T-helper 17 cell (primary cell): ENCODE data around the gene MAP3K12. TPM values are rescaled to one million over a fixed set of nuclear protein-coding genes. Genes with fewer than 3 reads are reported as not detected.
"Not testable (repeated sequence)": the region's sequence is repeated elsewhere in the genome, so short reads cannot be mapped to it uniquely, and the experiment has no call there.

Source experiments
- ATAC-seq: fragments of 150-1000 bp; cut with Tn5 transposase; 2 replicates; pipeline ENCODE4 v1.10.0; 2021; ENCODE audit warnings: mild to moderate bottlenecking, moderate library complexity
- DNase-seq, 3 donors: peaks; one replicate each; pipeline versions ENCODE4 v3.0.0 to v3.0.0-alpha.2; 2020 to 2021
- H3K9me3 ChIP-seq: one replicate; pipeline ENCODE4 v1.7.0; 2013; ENCODE audit warnings: low read length, mild to moderate bottlenecking; ENCODE audit not compliant: control insufficient read depth, poor library complexity, severe bottlenecking
- H3K27ac Mint-ChIP-seq: one replicate; pipeline ENCODE4 v1.8.0; 2022; ENCODE audit warnings: mild to moderate bottlenecking, moderate library complexity, mixed read lengths
- H3K27me3 Mint-ChIP-seq: one replicate; pipeline ENCODE4 v1.8.0; 2022; ENCODE audit warnings: mixed read lengths
- H3K36me3 Mint-ChIP-seq: one replicate; pipeline ENCODE4 v1.8.0; 2022; ENCODE audit warnings: low read depth, mixed read lengths
- H3K4me1 Mint-ChIP-seq: one replicate; pipeline ENCODE4 v1.8.0; 2022; ENCODE audit warnings: mild to moderate bottlenecking, mixed read lengths
- H3K4me3 Mint-ChIP-seq: one replicate; pipeline ENCODE4 v1.8.0; 2022; ENCODE audit warnings: mild to moderate bottlenecking, moderate library complexity, mixed read lengths
- total RNA-seq, 4 donors: library from RNA in 2 of 4; stranded (reverse) in 2 of 4; gene quantifications; one replicate each; pipeline ENCODE4 v1.2.3 and lab custom pipeline; 2022 to 2026

The MAP3K12 gene, protein sequence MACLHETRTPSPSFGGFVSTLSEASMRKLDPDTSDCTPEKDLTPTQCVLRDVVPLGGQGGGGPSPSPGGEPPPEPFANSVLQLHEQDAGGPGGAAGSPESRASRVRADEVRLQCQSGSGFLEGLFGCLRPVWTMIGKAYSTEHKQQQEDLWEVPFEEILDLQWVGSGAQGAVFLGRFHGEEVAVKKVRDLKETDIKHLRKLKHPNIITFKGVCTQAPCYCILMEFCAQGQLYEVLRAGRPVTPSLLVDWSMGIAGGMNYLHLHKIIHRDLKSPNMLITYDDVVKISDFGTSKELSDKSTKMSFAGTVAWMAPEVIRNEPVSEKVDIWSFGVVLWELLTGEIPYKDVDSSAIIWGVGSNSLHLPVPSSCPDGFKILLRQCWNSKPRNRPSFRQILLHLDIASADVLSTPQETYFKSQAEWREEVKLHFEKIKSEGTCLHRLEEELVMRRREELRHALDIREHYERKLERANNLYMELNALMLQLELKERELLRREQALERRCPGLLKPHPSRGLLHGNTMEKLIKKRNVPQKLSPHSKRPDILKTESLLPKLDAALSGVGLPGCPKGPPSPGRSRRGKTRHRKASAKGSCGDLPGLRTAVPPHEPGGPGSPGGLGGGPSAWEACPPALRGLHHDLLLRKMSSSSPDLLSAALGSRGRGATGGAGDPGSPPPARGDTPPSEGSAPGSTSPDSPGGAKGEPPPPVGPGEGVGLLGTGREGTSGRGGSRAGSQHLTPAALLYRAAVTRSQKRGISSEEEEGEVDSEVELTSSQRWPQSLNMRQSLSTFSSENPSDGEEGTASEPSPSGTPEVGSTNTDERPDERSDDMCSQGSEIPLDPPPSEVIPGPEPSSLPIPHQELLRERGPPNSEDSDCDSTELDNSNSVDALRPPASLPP
- total RNA-seq (10 to 100 TPM; 25.5 to 28.6 TPM), total RNA-seq (lab: John Stamatoyannopoulos, UW) (40.8 to 46.1 reads per million in 2 donors)

DNA sequence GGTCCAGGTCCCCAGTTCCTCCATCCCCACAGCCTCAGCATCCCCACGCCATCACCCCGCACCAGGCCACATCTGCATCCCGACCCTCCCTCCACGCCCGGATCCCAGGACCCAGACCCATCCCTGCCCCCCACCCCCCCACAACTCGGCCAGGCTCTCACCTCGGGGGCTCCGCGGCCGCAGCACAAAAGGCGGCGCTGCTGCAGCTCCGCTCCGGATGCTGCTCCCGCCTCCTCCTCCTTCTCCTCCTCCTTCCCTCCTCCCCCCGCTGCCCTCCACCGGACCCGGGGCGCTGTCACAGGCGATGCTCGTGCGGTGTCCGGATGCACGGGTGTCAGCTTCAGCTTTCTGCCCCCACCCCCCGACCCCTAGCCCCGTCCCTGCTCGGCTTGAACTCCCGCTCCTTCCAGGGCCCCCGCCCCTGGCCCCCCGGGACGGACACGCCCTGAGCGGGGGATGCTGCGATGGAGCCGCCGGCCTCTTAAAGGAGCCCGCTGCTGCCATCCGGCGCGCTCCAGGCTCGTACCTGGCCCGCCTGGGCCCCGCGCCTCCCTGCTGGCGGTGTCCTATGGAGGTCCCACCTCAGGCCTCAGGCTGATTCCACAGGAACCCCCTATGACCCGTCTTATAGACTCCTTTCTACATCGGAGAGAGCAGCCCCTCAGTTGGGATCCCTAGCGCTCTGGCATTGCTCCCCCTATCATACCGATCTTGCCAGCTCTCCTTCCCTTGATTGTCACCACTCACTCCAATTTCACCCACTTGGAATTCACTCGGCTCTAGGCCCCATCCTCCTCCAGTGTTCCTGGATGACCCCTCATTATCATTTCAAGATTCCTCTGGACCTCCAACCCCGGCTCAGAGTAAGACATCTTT lies at the start of gene MAP3K12:
Gene MAP3K12 (minus strand): TSS at position 193 of the 876 bp plus-strand sequence. CDS start 12,067 bp downstream, outside the sequence.
- peak within 1 kb of the TSS; percentile 97 for H3K4me3 Mint-ChIP-seq
- DNase-seq (peak; percentile 38 to 53 (median 49)), ATAC-seq (no peak)
- H3K27ac Mint-ChIP-seq: peak within 1 kb of the TSS; percentile 98
- H3K9me3 ChIP-seq: no peaks in the 10 kb centered on the region
- peaks cover 28% of the 10 kb centered on the region for H3K4me1 Mint-ChIP-seq
- H3K27me3 Mint-ChIP-seq: no peaks in the 10 kb centered on the region
- peaks cover 2% of the 10 kb centered on the region for H3K36me3 Mint-ChIP-seq

DNA sequence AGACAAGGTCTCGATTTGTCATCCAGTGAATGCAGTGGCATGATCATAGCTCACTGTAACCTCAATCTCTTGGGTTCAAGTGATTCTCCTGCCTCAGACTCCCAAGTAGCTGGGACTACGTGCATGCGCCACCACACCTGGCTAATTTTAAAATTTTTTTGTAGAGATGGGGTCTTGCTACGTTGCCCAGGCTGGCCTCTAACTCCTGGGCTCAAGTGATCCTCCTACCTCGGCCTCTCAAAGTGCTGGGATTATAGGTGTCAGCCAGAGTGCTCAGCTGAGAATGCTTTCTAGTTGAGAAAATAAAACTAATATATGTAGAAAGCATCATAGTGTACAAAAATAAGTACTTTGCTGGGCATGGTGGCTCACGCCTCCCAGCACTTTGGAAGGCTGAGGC lies 49.1 kb upstream of the MAP3K12 start:
- not testable (repeated sequence) for H3K9me3 ChIP-seq, DNase-seq, ATAC-seq, H3K4me3 Mint-ChIP-seq, H3K27me3 Mint-ChIP-seq, H3K36me3 Mint-ChIP-seq, H3K27ac Mint-ChIP-seq
- peaks cover 12% of the 10 kb centered on the region for H3K4me1 Mint-ChIP-seq

DNA sequence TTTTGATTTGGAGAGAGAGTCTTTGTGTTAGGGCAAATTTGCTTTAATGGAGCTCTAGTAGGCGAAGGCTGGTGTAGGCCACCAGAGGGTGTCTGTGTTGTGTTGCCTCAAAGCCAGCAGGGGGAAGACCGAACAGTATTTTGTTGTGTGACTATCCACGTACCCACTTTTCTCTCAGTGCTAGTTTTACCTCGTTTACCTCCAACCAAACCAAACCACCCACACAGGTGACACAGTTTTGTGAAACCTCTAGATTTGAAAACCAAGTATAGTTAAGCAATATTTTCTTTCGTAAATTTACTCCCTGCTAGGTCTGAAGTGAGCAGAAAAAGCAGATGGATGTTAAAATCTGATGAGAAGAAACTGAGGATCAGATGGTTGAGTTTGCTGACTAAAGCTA lies 44.3 kb upstream of the MAP3K12 start:
- DNase-seq (peak in 1 of 3 donors; percentile 16), ATAC-seq (peak; percentile 98)
- no peaks in the 10 kb centered on the region for H3K36me3 Mint-ChIP-seq
- peaks cover 8% of the 10 kb centered on the region for H3K4me1 Mint-ChIP-seq
- H3K27ac Mint-ChIP-seq: peak overlapping the region; percentile 75
- H3K9me3 ChIP-seq: no peaks in the 10 kb centered on the region
- H3K27me3 Mint-ChIP-seq: no peaks in the 10 kb centered on the region
- H3K4me3 Mint-ChIP-seq: no peak overlapping the region

DNA sequence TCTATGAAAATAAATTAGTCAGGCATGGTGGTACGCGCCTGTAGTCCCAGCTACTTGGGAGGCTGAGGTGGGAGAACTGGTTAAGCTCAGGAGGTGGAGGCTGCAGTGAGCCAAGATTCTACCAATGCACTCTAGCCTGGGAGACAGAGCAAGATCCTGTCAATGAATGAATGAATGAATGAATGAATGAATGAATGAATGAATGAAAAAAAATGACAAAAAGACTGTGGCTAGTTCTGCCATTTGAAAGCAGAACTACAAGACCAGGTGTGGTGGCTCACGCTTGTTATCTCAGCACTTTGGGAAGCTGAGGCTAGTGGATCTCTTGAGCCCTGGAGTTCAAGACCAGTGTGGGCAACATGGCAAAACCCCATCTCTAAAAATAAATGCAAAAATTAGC lies 40.3 kb upstream of the MAP3K12 start:
- DNase-seq (no peak), ATAC-seq (no peak)
- H3K9me3 ChIP-seq: no peaks in the 10 kb centered on the region
- Mint-ChIP-seq H3K27ac (no peak overlapping the region), H3K4me3 (no peak overlapping the region), H3K4me1 (peaks cover 8% of the 10 kb centered on the region), H3K27me3 (no peaks in the 10 kb centered on the region), H3K36me3 (peaks cover 3% of the 10 kb centered on the region)

DNA sequence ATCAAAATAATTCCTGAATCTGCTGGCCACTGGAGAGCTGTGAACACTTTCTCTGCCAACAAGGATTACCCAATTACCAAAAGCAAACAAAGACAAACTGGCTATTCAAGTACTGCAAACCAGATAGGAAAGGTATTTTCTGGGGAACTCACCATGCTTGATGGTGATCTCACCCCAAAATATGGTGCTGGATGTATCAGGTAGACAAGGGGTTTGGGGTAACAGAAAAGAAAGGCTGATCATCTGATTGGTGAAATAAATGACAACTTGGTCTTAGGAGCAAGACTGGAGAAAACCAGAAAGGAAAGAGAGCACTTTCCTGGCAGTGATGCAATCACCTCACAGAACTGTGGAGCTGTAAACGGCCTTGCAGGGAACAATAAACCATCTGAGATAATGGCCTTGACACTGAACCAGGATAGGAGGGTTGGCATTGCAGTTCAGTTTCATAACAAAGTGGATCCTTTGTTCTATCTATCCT lies 39.0 kb upstream of the MAP3K12 start:
- H3K4me1 Mint-ChIP-seq: peaks cover 2% of the 10 kb centered on the region

DNA sequence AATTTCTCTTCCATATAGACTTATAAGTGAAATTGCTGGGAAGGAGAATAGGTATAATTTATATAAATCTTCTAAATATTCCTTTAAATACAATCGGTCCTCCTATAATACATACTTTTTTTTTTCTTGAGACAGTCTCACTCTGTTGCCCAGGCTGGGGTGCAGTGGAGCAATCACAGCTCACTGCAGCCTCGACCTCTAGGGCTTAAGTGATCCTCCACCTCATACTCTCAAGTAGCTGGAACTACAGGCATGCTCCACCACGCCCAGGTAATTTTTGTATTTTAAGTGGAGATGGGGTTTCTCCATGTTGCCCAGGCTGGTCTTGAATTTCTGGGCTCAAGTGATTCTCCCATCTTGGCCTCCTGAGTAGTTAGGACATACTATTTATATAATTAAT lies 37.7 kb upstream of the MAP3K12 start:
- no peaks in the 10 kb centered on the region for H3K9me3 ChIP-seq
- Mint-ChIP-seq H3K36me3 (peaks cover 8% of the 10 kb centered on the region), H3K27ac (no peak overlapping the region), H3K4me1 (peaks cover 2% of the 10 kb centered on the region), H3K4me3 (no peak overlapping the region), H3K27me3 (no peaks in the 10 kb centered on the region)
- DNase-seq (no peak), ATAC-seq (no peak)

More for the DNA sequence above, 39.0 kb upstream of the MAP3K12 start:
- H3K27me3 Mint-ChIP-seq: no peaks in the 10 kb centered on the region
- no peaks in the 10 kb centered on the region for H3K9me3 ChIP-seq
- no peak overlapping the region for H3K27ac Mint-ChIP-seq
- H3K36me3 Mint-ChIP-seq: peaks cover 6% of the 10 kb centered on the region
- ATAC-seq: no peak
- no peak for DNase-seq
- no peak overlapping the region for H3K4me3 Mint-ChIP-seq

DNA sequence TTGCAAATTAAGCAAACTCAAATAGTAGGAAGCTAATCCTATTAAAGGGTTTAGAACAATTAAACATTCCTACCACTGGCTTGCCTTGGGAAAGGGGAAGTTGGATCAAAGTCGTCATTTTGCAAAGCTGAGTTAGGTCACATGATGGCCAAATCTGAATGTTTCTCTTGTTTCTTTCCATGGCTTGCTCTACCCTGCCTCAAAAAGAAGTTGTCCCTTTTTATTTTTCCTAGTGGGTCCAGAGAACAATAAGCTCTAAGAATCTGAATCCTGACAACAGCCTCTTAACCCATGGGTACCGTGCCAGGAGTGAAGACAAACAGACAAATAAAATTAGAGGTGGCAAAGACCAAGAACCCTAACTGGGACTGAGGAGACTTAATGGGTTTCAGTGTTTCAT lies 34.2 kb upstream of the MAP3K12 start:
- Mint-ChIP-seq H3K4me3 (no peak overlapping the region), H3K27me3 (no peaks in the 10 kb centered on the region), H3K36me3 (peaks cover 10% of the 10 kb centered on the region), H3K27ac (no peak overlapping the region), H3K4me1 (peaks cover 2% of the 10 kb centered on the region)
- H3K9me3 ChIP-seq: no peaks in the 10 kb centered on the region
- no peak for ATAC-seq
- DNase-seq: no peak

DNA sequence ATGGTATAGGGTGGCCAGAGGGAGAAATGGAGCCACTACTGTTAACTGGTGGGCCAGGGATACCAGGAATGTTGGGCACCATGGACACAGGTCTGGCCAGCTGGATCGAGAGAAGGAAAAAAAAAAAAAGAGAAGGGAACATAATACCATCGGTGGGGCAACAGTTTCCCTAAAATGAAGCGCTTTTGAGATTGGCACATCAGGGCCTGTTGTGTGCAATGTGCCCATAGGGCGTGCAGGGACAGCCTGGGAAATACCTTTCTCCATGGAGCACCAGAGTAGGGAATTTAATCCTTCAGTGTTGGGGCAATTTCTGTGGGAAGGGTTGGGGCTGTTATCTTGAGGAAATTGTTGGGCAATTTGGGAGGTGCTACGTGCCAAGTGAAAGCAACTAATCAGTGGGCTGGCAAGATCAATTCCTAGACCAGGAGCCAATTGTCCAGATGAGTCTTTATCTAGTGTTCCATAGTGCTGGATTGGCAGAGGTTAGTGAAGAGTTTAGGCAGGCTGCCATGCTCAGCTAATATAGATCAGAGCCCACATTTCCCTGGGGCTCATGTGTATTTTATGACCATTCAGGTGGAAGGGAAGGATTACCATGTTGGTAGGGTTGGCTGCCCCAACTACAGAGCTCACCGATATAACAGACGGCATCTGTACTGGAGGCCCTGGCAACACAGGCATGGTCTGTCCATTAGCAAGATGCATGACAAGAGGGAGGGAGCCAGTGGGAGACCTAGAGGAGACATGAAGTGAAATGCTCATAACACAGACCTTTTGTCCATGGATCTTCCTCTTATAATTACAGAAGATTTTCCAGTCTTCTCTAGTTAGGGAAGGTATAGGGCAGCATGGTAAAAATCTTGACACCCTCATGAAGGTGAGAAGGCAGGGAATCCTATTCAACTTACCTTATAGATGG lies 33.5 kb upstream of the MAP3K12 start:
- DNase-seq: no peak
- Mint-ChIP-seq H3K4me3 (no peak overlapping the region), H3K36me3 (peaks cover 10% of the 10 kb centered on the region), H3K4me1 (peaks cover 2% of the 10 kb centered on the region), H3K27me3 (no peaks in the 10 kb centered on the region), H3K27ac (no peak overlapping the region)
- H3K9me3 ChIP-seq: no peaks in the 10 kb centered on the region
- no peak for ATAC-seq

DNA sequence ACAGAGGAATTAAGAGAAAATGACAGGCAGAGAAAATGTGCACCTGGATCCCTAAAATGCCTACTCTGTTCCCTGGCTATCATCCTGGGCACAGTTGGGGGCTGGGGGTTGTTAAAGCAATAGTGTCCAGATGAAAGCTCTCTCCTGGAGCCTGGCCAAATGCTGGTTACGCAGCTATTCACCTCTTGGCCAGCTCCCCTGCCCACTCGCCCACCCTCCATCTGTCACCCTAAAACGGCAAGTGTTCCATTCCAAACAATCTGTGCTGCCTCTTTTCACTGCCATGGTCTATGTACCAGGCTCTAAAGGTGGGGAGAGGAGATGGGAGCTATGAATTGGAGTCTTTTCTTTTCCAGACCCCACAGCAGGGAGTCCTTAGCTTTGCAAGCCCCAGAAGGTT lies 32.8 kb upstream of the MAP3K12 start:
- H3K36me3 Mint-ChIP-seq: peaks cover 10% of the 10 kb centered on the region
- no peak for ATAC-seq
- no peaks in the 10 kb centered on the region for H3K27me3 Mint-ChIP-seq
- no peaks in the 10 kb centered on the region for H3K9me3 ChIP-seq
- H3K4me3 Mint-ChIP-seq: no peak overlapping the region
- peaks cover 2% of the 10 kb centered on the region for H3K4me1 Mint-ChIP-seq
- DNase-seq: no peak
- no peak overlapping the region for H3K27ac Mint-ChIP-seq

DNA sequence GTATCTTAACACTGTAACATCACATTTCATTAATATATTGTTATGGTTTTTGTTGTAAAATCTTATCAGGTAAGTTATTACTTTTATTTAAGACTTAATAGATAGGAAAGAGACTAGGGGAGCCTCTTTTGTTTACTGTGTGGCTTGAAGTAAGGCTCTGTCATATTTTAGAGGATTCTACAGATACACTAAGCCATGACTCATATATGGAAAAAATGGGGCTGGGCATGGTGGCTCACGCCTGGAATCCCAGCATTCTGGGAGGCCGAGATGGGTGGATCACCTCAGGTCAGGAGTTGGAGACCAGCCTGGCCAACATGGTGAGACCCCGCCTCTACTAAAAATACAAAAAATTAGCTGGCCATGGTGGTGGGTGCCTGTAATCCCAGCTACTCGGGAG lies 31.7 kb upstream of the MAP3K12 start:
- Mint-ChIP-seq H3K4me1 (peaks cover 2% of the 10 kb centered on the region), H3K36me3 (peaks cover 10% of the 10 kb centered on the region), H3K27me3 (no peaks in the 10 kb centered on the region), H3K27ac (no peak overlapping the region), H3K4me3 (no peak overlapping the region)
- DNase-seq (no peak), ATAC-seq (no peak)
- no peaks in the 10 kb centered on the region for H3K9me3 ChIP-seq

DNA sequence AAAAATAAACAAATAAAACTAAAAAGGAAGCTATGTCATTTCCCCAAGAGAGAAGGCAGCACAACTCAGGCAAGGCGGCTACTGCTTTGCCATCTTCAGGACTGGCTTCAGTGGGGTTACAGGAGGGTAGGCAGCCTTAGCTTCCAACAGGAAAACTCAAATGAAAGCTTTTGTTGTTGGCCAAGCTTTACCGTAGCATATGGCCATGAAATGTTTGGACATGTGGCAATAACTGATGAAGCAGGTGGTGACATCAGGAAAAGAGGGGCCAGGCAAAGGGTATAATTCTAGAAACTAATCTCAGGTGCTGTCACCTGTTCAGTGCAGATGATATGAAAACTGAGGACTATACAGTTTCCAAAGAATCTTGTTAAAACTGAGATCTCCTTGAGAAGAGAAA lies 30.8 kb upstream of the MAP3K12 start:
- Mint-ChIP-seq H3K27me3 (no peaks in the 10 kb centered on the region), H3K36me3 (peaks cover 8% of the 10 kb centered on the region), H3K27ac (no peak overlapping the region), H3K4me3 (no peak overlapping the region), H3K4me1 (peaks cover 2% of the 10 kb centered on the region)
- no peak for DNase-seq
- H3K9me3 ChIP-seq: no peaks in the 10 kb centered on the region
- ATAC-seq: no peak

DNA sequence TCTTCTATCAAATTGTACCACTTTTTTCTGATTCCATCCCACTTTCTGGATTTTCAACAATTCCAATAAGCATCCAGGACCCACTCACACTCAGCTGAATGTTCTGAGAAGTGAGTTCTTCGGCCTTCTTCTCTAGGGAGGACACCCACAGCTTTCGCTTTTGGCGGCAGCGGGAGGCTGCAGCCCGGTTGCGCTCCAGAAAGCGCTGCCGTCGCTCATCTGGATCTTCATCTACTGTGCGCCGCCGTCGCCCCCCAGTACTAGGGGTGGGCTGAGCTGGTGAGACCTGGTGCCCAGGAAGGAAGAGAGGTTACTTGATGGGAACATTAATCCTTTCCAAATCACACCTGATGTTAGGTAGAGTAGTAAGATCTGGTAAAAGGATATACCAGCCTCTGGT lies 25.2 kb upstream of the MAP3K12 start:
- no peaks in the 10 kb centered on the region for H3K9me3 ChIP-seq
- DNase-seq (no peak), ATAC-seq (no peak)
- Mint-ChIP-seq H3K4me1 (peaks cover 6% of the 10 kb centered on the region), H3K4me3 (no peak overlapping the region), H3K27me3 (no peaks in the 10 kb centered on the region), H3K27ac (no peak overlapping the region), H3K36me3 (peaks cover 10% of the 10 kb centered on the region)
